Right hindlimb (tissue), 1 donor: ENCODE results near the gene MRC2.
A peak's percentile ranks its signal among the peaks of the same experiment; 100 is the strongest.
"Not testable (repeated sequence)": the region's sequence is repeated elsewhere in the genome, so short reads cannot be mapped to it uniquely, and the experiment has no call there.

ENCODE experiments used
- DNase-seq: peaks from one replicate; pipeline ENCODE4 v3.0.0-alpha.2; 2018

Gene MRC2

GRCh38 chr17:62680541-62681052 is 53.1 kb downstream of the MRC2 start:
- peak; percentile 30 for DNase-seq

- DNase-seq = peak; percentile 12
These were observed 53.8 kb downstream of the MRC2 start for GRCh38 chr17:62681061-62681938.

GRCh38 chr17:62681939-62682381 is 54.5 kb downstream of the MRC2 start:
- peak; percentile 13 for DNase-seq

GRCh38 chr17:62684179-62684578 is 56.7 kb downstream of the MRC2 start:
- no peak for DNase-seq

- no peak for DNase-seq
These were observed 60.5 kb downstream of the MRC2 start for GRCh38 chr17:62687997-62688396.

- no peak for DNase-seq
These were observed 61.1 kb downstream of the MRC2 start for GRCh38 chr17:62688398-62689160.

GRCh38 chr17:62689441-62690167 is 62.1 kb downstream of the MRC2 start:
- DNase-seq = no peak

- no peak for DNase-seq
These were observed 62.9 kb downstream of the MRC2 start for GRCh38 chr17:62690168-62690897.

GRCh38 chr17:62691589-62691915 is 64.1 kb downstream of the MRC2 start:
- not testable (repeated sequence) for DNase-seq

GRCh38 chr17:62692159-62692651 is 64.7 kb downstream of the MRC2 start:
- DNase-seq = no peak

GRCh38 chr17:62692721-62693431 is 65.4 kb downstream of the MRC2 start:
- DNase-seq = no peak

GRCh38 chr17:62693616-62694409 is 66.3 kb downstream of the MRC2 start:
- DNase-seq = no peak

- DNase-seq = peak; percentile 26
These were observed 67.7 kb downstream of the MRC2 start for GRCh38 chr17:62695093-62695738.

- peak; percentile 15 for DNase-seq
These were observed 68.8 kb downstream of the MRC2 start for GRCh38 chr17:62696256-62696655.

- no peak for DNase-seq
These were observed 69.4 kb downstream of the MRC2 start for GRCh38 chr17:62696726-62697490.

GRCh38 chr17:62698459-62698858 is 71.0 kb downstream of the MRC2 start:
- DNase-seq = not testable (repeated sequence)

- no peak for DNase-seq
These were observed 73.7 kb downstream of the MRC2 start for GRCh38 chr17:62700964-62701705.

GRCh38 chr17:62701706-62702085 is 74.2 kb downstream of the MRC2 start:
- DNase-seq = no peak
